Neural progenitor cell (in vitro differentiated cells): Measurements from ENCODE around the gene MEOX1. TPM values are rescaled to one million over a fixed set of nuclear protein-coding genes. Genes with fewer than 3 reads are reported as not detected.

Source experiments
- DNase-seq: peaks from one replicate; pipeline ENCODE4 v3.0.0-alpha.2; 2016; ENCODE audit warnings: low spot score
- H2AFZ ChIP-seq: fragments of 200-600 bp; sonication (generic); replicated peaks from 2 replicates; pipeline ENCODE4 v1.6.1; 2016; ENCODE audit warnings: antibody characterized with exemption
- H3F3A ChIP-seq: fragments of 200-600 bp; sonication (generic); 2 replicates; pipeline ENCODE4 v1.6.1; 2016; ENCODE audit warnings: antibody characterized with exemption, low read depth
- H3K27ac ChIP-seq: fragments of 200-600 bp; sonication (generic); 2 replicates; pipeline ENCODE4 v1.5.1; 2016; ENCODE audit warnings: mild to moderate bottlenecking
- H3K27me3 ChIP-seq: fragments of 200-600 bp; sonication (generic); 2 replicates; pipeline ENCODE4 v1.6.1; 2016; ENCODE audit warnings: mild to moderate bottlenecking, moderate library complexity
- H3K36me3 ChIP-seq: fragments of 200-600 bp; sonication (generic); 2 replicates; pipeline ENCODE4 v1.5.1; 2016
- H3K4me1 ChIP-seq: fragments of 200-600 bp; sonication (generic); 2 replicates; pipeline ENCODE4 v1.6.1; 2016; ENCODE audit warnings: mixed run types
- H3K4me2 ChIP-seq: fragments of 200-600 bp; sonication (generic); 2 replicates; pipeline ENCODE4 v1.6.1; 2016
- H3K4me3 ChIP-seq: fragments of 200-600 bp; sonication (generic); 2 replicates; pipeline ENCODE4 v1.5.1; 2016
- H3K79me2 ChIP-seq: fragments of 200-600 bp; sonication (generic); 2 replicates; pipeline ENCODE4 v1.6.1; 2016; ENCODE audit warnings: low read depth
- H3K9ac ChIP-seq: fragments of 200-600 bp; sonication (generic); 2 replicates; pipeline ENCODE4 v1.6.1; 2016
- H3K9me3 ChIP-seq: fragments of 200-600 bp; sonication (generic); 2 replicates; pipeline ENCODE4 v1.5.1; 2016; ENCODE audit warnings: low read depth
- H4K20me1 ChIP-seq: fragments of 200-600 bp; sonication (generic); 2 replicates; pipeline ENCODE4 v1.6.1; 2016; ENCODE audit warnings: low read depth
- H3K27ac Mint-ChIP-seq: 3 replicates; pipeline ENCODE4 v1.8.0; 2021; ENCODE audit warnings: mixed read lengths
- H3K27me3 Mint-ChIP-seq: 2 replicates; pipeline ENCODE4 v1.8.0; 2022; ENCODE audit warnings: low read depth, mild to moderate bottlenecking, inconsistent platforms, moderate library complexity, mixed read lengths; ENCODE audit not compliant: insufficient read depth
- H3K36me3 Mint-ChIP-seq: 3 replicates; pipeline ENCODE4 v1.8.0; 2021; ENCODE audit warnings: mixed read lengths
- H3K4me1 Mint-ChIP-seq: 3 replicates; pipeline ENCODE4 v1.8.0; 2021; ENCODE audit warnings: mixed read lengths
- H3K4me3 Mint-ChIP-seq: 3 replicates; pipeline ENCODE4 v1.8.0; 2021; ENCODE audit warnings: mild to moderate bottlenecking, moderate library complexity, mixed read lengths
- H3K9me3 Mint-ChIP-seq: 3 replicates; pipeline ENCODE4 v1.8.0; 2020; ENCODE audit warnings: mixed read lengths
- CTCF ChIP-seq: fragments of 200-600 bp; sonication (generic); IDR thresholded peaks from 2 replicates; pipeline ENCODE4 v1.5.1; 2017; ENCODE audit warnings: antibody characterized with exemption, mild to moderate bottlenecking
- EZH2 ChIP-seq: fragments of 200-600 bp; sonication (generic); IDR thresholded peaks from 2 replicates; pipeline ENCODE4 v1.6.1; 2017; ENCODE audit warnings: antibody characterized with exemption, mild to moderate bottlenecking, moderate library complexity
- EZH2phosphoT487 ChIP-seq: fragments of 200-600 bp; sonication (generic); IDR thresholded peaks from 2 replicates; pipeline ENCODE4 v1.6.1; 2017; ENCODE audit warnings: antibody characterized with exemption
- total RNA-seq: library from RNA; depleted of rRNA; stranded (reverse); fragments of >200 nt; gene quantifications from 2 replicates; pipeline ENCODE4 v1.2.3, GENCODE V29; 2015; ENCODE audit warnings: low replicate concordance

Gene MEOX1
- total RNA-seq, 1 donor from 2014 or later = not detected

DNA sequence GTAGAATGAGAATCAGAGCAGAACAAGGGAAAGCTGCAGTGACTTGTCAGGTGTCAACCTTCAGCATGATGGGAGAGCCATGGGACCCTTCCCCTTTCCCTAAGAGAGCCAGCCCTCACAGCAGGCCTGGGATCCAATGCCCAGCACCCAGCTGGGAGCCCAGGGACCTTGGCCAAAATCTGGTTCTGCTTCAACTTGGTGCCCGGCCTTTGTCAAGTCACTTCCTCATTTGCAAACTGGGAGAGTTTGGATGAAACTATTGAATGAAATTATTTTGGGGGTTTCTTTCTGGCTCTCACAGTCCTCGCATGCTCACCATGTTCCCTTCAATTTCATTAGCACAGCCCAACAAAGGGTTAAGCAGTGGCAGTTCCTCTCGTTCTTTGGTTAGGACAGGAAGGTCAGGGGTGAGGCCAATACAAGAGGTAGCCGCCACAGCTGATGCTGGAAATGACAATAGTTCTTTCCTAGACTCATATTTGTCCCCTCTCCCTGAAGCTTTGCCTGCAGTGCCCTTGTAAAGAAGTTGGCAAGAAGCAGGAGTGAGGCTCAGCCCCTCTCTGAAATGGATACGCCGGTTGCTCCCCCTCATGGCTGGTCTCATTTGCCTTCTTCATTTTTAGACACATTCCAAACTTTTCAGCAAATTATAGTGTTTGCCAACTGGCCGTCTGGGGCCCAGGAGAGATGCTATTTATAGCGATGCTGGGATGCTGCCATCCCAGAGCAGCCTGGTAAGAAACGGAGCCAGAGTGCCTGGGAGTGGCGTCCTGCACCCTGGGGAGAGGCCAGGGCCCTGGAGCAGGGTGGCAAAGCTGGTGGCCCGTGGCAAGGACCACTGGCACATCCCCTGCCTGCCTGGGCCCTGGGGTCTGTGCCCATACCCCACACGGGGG lies 34.5 kb upstream of the MEOX1 start:
- H3K79me2 ChIP-seq = no peaks in the 10 kb centered on the region
- Mint-ChIP-seq H3K4me1 (peaks cover 37% of the 10 kb centered on the region), H3K36me3 (no peaks in the 10 kb centered on the region), H3K9me3 (no peaks in the 10 kb centered on the region), H3K27me3 (peaks cover 2% of the 10 kb centered on the region), H3K27ac (peak overlapping the region; percentile 81), H3K4me3 (no peak overlapping the region)
- peaks cover 12% of the 10 kb centered on the region for H3K4me1 ChIP-seq
- H3K36me3 ChIP-seq = no peaks in the 10 kb centered on the region
- no peaks in the 10 kb centered on the region for H4K20me1 ChIP-seq
- H3K4me3 ChIP-seq = no peak overlapping the region
- no peaks in the 10 kb centered on the region for H3K27me3 ChIP-seq
- TF ChIP-seq CTCF (no peak), EZH2phosphoT487 (no peak), EZH2 (no peak)
- no peak for DNase-seq
- no peak overlapping the region for H2AFZ ChIP-seq
- H3K4me2 ChIP-seq = no peak overlapping the region
- no peak overlapping the region for H3K27ac ChIP-seq
- no peaks in the 10 kb centered on the region for H3K9me3 ChIP-seq
- no peaks in the 10 kb centered on the region for H3F3A ChIP-seq
- no peak overlapping the region for H3K9ac ChIP-seq

GRCh38 chr17:43694081-43694870 lies 32.6 kb upstream of the MEOX1 start:
- no peaks in the 10 kb centered on the region for H3K27me3 ChIP-seq
- H3K27me3 Mint-ChIP-seq = peaks cover 2% of the 10 kb centered on the region
- H3K9me3 Mint-ChIP-seq = no peaks in the 10 kb centered on the region
- peak; percentile 94 for DNase-seq
- H3K27ac Mint-ChIP-seq = peak overlapping the region; percentile 82
- no peaks in the 10 kb centered on the region for H3K9me3 ChIP-seq
- no peak overlapping the region for H3K27ac ChIP-seq
- H3K4me1 Mint-ChIP-seq = peaks cover 38% of the 10 kb centered on the region
- TF ChIP-seq CTCF (peak; percentile 90), EZH2 (no peak)
- H3K79me2 ChIP-seq = no peaks in the 10 kb centered on the region
- H3K4me3 Mint-ChIP-seq = no peak overlapping the region
- no peak overlapping the region for H3K4me3 ChIP-seq
- H2AFZ ChIP-seq = peak overlapping the region; percentile 83
- no peaks in the 10 kb centered on the region for H3K36me3 ChIP-seq
- no peaks in the 10 kb centered on the region for H4K20me1 ChIP-seq
- H3F3A ChIP-seq = no peaks in the 10 kb centered on the region
- H3K36me3 Mint-ChIP-seq = no peaks in the 10 kb centered on the region
- no peak overlapping the region for H3K9ac ChIP-seq
- H3K4me2 ChIP-seq = peak overlapping the region; percentile 57
- peaks cover 12% of the 10 kb centered on the region for H3K4me1 ChIP-seq

GRCh38 chr17:43691317-43691693 lies 29.6 kb upstream of the MEOX1 start:
- Mint-ChIP-seq H3K4me1 (peaks cover 36% of the 10 kb centered on the region), H3K9me3 (no peaks in the 10 kb centered on the region), H3K27ac (peak overlapping the region; percentile 34), H3K4me3 (no peak overlapping the region), H3K36me3 (no peaks in the 10 kb centered on the region), H3K27me3 (peaks cover 5% of the 10 kb centered on the region)
- H4K20me1 ChIP-seq = no peaks in the 10 kb centered on the region
- peaks cover 10% of the 10 kb centered on the region for H3K4me1 ChIP-seq
- H3K36me3 ChIP-seq = no peaks in the 10 kb centered on the region
- no peaks in the 10 kb centered on the region for H3K9me3 ChIP-seq
- no peak overlapping the region for H3K4me3 ChIP-seq
- DNase-seq = no peak
- H3K27ac ChIP-seq = no peak overlapping the region
- no peak overlapping the region for H3K9ac ChIP-seq
- H3K79me2 ChIP-seq = no peaks in the 10 kb centered on the region
- H3K4me2 ChIP-seq = no peak overlapping the region
- no peak for TF ChIP-seq EZH2
- no peak for TF ChIP-seq EZH2phosphoT487
- TF ChIP-seq CTCF = no peak
- H3K27me3 ChIP-seq = no peaks in the 10 kb centered on the region
- no peaks in the 10 kb centered on the region for H3F3A ChIP-seq
- no peak overlapping the region for H2AFZ ChIP-seq
